H1 (cell line): ENCODE results near the gene DIO3. TPM values are rescaled to one million over a fixed set of nuclear protein-coding genes. Genes with fewer than 3 reads are reported as not detected.

Experiments used
- CTCF ChIA-PET: fragments of 300-600 bp; sonication (Branson Sonifier 250); formaldehyde crosslinking; loops from one replicate; lab custom pipeline; 2021; ENCODE audit not compliant: partially characterized antibody; lab: Charles Lee
- POLR2A ChIA-PET: fragments of 300-600 bp; sonication (Branson Sonifier 250); formaldehyde crosslinking; loops from one replicate; lab custom pipeline; 2021; ENCODE audit warnings: inconsistent platforms; ENCODE audit not compliant: partially characterized antibody; lab: Charles Lee
- DNase-seq, 2 experiments: peaks; one replicate each; pipeline versions ENCODE4 v3.0.0 to v3.0.0-alpha.2; 2010 to 2022; ENCODE audit warnings: low spot score in 2 of 2, low read depth in 1 of 2, mixed read lengths in 1 of 2
- FAIRE-seq: peaks from 2 replicates; lab custom pipeline; 2011; peaks lifted over from hg19 to GRCh38; lab: Jason Lieb, UNC
- H2AFZ ChIP-seq: 2 replicates; pipeline ENCODE4 v1.8.1; 2012; ENCODE audit warnings: low read length, inconsistent platforms
- H2AK5ac ChIP-seq: 2 replicates; pipeline ENCODE4 v1.6.1; 2013; ENCODE audit warnings: low read depth, low read length
- H2BK120ac ChIP-seq: replicated peaks from 2 replicates; pipeline ENCODE3; 2013; ENCODE audit warnings: low read depth, low read length, inconsistent platforms
- H2BK12ac ChIP-seq: 2 replicates; pipeline ENCODE4 v1.6.1; 2013; ENCODE audit warnings: low read depth, low read length
- H2BK15ac ChIP-seq: 2 replicates; pipeline ENCODE4 v1.6.1; 2013; ENCODE audit warnings: low read length
- H2BK20ac ChIP-seq: 2 replicates; pipeline ENCODE4 v1.6.1; 2013; ENCODE audit warnings: low read length
- H2BK5ac ChIP-seq: 2 replicates; pipeline ENCODE4 v1.6.1; 2013; ENCODE audit warnings: low read depth, low read length
- H3K14ac ChIP-seq: 2 replicates; pipeline ENCODE4 v1.6.1; 2013; ENCODE audit warnings: inconsistent platforms; ENCODE audit not compliant: insufficient read length
- H3K18ac ChIP-seq: 2 replicates; pipeline ENCODE4 v1.6.1; 2013; ENCODE audit warnings: low read length; ENCODE audit errors: extremely low read depth
- H3K23ac ChIP-seq: 2 replicates; pipeline ENCODE4 v1.6.1; 2013; ENCODE audit warnings: inconsistent platforms; ENCODE audit not compliant: insufficient read length
- H3K23me2 ChIP-seq: 2 replicates; pipeline ENCODE4 v1.6.1; 2013; ENCODE audit warnings: low read depth, low read length
- H3K27ac ChIP-seq: 2 replicates; pipeline ENCODE4 v1.6.1; 2011; ENCODE audit warnings: low read depth, low read length, inconsistent platforms
- H3K27me3 ChIP-seq, 4 experiments: replicated peaks in 1 of 4; 1 replicate in 1 of 4; 2 replicates in 3 of 4; pipeline versions ENCODE4 v1.6.1 to v1.8.1; 2011 to 2013; ENCODE audit warnings: low read length in 3 of 4, mild to moderate bottlenecking in 3 of 4, inconsistent platforms in 2 of 4, mixed read lengths in 2 of 4, moderate library complexity in 1 of 4; ENCODE audit not compliant: control insufficient read depth in 3 of 4, insufficient read depth in 3 of 4; ENCODE audit errors: extremely low read depth in 1 of 4
- H3K36me3 ChIP-seq, 4 experiments: 2 replicates each; pipeline versions ENCODE4 v1.6.1 to v1.8.1; 2011 to 2013; ENCODE audit warnings: mild to moderate bottlenecking in 4 of 4, low read length in 3 of 4, moderate library complexity in 2 of 4, control low read depth in 1 of 4, inconsistent platforms in 1 of 4; ENCODE audit not compliant: insufficient read depth in 4 of 4, control insufficient read depth in 2 of 4
- H3K4ac ChIP-seq: replicated peaks from 2 replicates; pipeline ENCODE3; 2013; ENCODE audit warnings: low read length, low read depth, mixed read lengths, inconsistent platforms; ENCODE audit not compliant: insufficient read length
- H3K4me1 ChIP-seq, 4 experiments: replicated peaks in 1 of 4; 1 replicate in 1 of 4; 2 replicates in 3 of 4; pipeline versions ENCODE4 v1.6.1 to v1.8.1; 2011 to 2013; ENCODE audit warnings: low read length in 3 of 4, inconsistent platforms in 2 of 4, mixed read lengths in 1 of 4; ENCODE audit not compliant: insufficient read depth in 4 of 4, control insufficient read depth in 3 of 4
- H3K4me2 ChIP-seq, 2 experiments: 2 replicates each; pipeline versions ENCODE4 v1.6.1 to v1.8.1; 2011 to 2013; ENCODE audit warnings: low read depth in 2 of 2, low read length in 2 of 2, control low read depth in 1 of 2, inconsistent platforms in 1 of 2, mild to moderate bottlenecking in 1 of 2; ENCODE audit not compliant: insufficient read depth in 1 of 2
- H3K4me3 ChIP-seq, 4 experiments: fragments of 200-600, 300-600 bp in 1 of 4; sonication (generic), shearing (Covaris generic), sonication (Bioruptor Twin) in 1 of 4; 2 replicates each; pipeline versions ENCODE4 v1.5.1 to v1.8.1; 2011 to 2016; ENCODE audit warnings: low read length in 4 of 4, low read depth in 3 of 4, control low read depth in 2 of 4, inconsistent platforms in 2 of 4, mild to moderate bottlenecking in 2 of 4, mixed read lengths in 1 of 4, moderate library complexity in 1 of 4; ENCODE audit not compliant: insufficient read depth in 2 of 4; ENCODE audit errors: extremely low read depth in 1 of 4
- H3K56ac ChIP-seq: replicated peaks from 2 replicates; pipeline ENCODE3; 2013; ENCODE audit warnings: low read depth, mild to moderate bottlenecking, mixed read lengths, low read length, inconsistent platforms; ENCODE audit not compliant: insufficient read length
- H3K79me1 ChIP-seq: 2 replicates; pipeline ENCODE4 v1.6.1; 2013; ENCODE audit warnings: low read depth, low read length, control low read depth
- H3K79me2 ChIP-seq, 2 experiments: 2 replicates each; pipeline versions ENCODE4 v1.6.1 to v1.8.1; 2012 to 2013; ENCODE audit warnings: low read length in 2 of 2, mild to moderate bottlenecking in 2 of 2, inconsistent platforms in 1 of 2; ENCODE audit not compliant: insufficient read depth in 2 of 2, control insufficient read depth in 1 of 2
- H3K9ac ChIP-seq, 4 experiments: replicated peaks in 1 of 4; 1 replicate in 1 of 4; 2 replicates in 3 of 4; pipeline versions ENCODE4 v1.6.1 to v1.8.1; 2011 to 2013; ENCODE audit warnings: low read depth in 3 of 4, low read length in 3 of 4, control low read depth in 2 of 4, mild to moderate bottlenecking in 2 of 4, moderate library complexity in 2 of 4, inconsistent platforms in 1 of 4; ENCODE audit errors: extremely low read depth in 1 of 4
- H3K9me3 ChIP-seq, 2 experiments: 2 replicates each; pipeline versions ENCODE4 v1.6.1 to v1.8.1; 2012 to 2013; ENCODE audit warnings: mild to moderate bottlenecking in 2 of 2, moderate library complexity in 2 of 2, control low read depth in 1 of 2, inconsistent platforms in 1 of 2, low read depth in 1 of 2, low read length in 1 of 2, mixed read lengths in 1 of 2; ENCODE audit not compliant: insufficient read depth in 2 of 2
- H4K20me1 ChIP-seq, 2 experiments: replicated peaks in 1 of 2; 2 replicates each; pipeline versions ENCODE3 to v1.8.1; 2011 to 2013; ENCODE audit warnings: inconsistent platforms in 2 of 2, low read length in 2 of 2, mild to moderate bottlenecking in 1 of 2; ENCODE audit not compliant: insufficient read depth in 2 of 2, control insufficient read depth in 1 of 2
- H4K5ac ChIP-seq: 2 replicates; pipeline ENCODE4 v1.6.1; 2013; ENCODE audit warnings: low read length, low read depth, mixed read lengths, inconsistent platforms; ENCODE audit not compliant: insufficient read length
- H4K8ac ChIP-seq: 2 replicates; pipeline ENCODE4 v1.8.0; 2013; ENCODE audit warnings: mild to moderate bottlenecking, moderate library complexity, low read length, inconsistent platforms; ENCODE audit not compliant: insufficient read depth; ENCODE audit errors: extremely low read depth
- H4K91ac ChIP-seq: replicated peaks from 2 replicates; pipeline ENCODE3; 2013; ENCODE audit warnings: low read length, mixed read lengths, inconsistent platforms; ENCODE audit not compliant: insufficient read length
- ASH2L ChIP-seq: fragments of 200-600, 300-600 bp; sonication (generic); IDR thresholded peaks from one replicate; pipeline ENCODE4 v1.7.1; 2017; ENCODE audit warnings: low read length
- BACH1 ChIP-seq: IDR thresholded peaks from 2 replicates; pipeline ENCODE4 v1.6.1; 2012; ENCODE audit warnings: low read length, improper control_type of control experiment
- CBX8 ChIP-seq: fragments of 300-800, 300-1000 bp; sonication (generic); IDR thresholded peaks from 2 replicates; pipeline ENCODE4 v1.7.1; 2016; ENCODE audit warnings: low read depth, low read length, borderline replicate concordance
- CREB1 ChIP-seq: IDR thresholded peaks from 2 replicates; pipeline ENCODE4 v1.6.1; 2012; ENCODE audit warnings: inconsistent platforms
- EZH2 ChIP-seq: fragments of 200-600 bp; sonication (generic); IDR thresholded peaks from 2 replicates; pipeline ENCODE4 v1.7.1; 2012; ENCODE audit warnings: low read depth, mild to moderate bottlenecking, moderate library complexity, low read length, inconsistent platforms; ENCODE audit not compliant: severe bottlenecking
- GABPA ChIP-seq: IDR thresholded peaks from 2 replicates; pipeline ENCODE4 v1.6.1; 2011; ENCODE audit warnings: mild to moderate bottlenecking, low read length, moderate library complexity, borderline replicate concordance; ENCODE audit not compliant: insufficient read depth
- MAFK ChIP-seq: IDR thresholded peaks from 2 replicates; pipeline ENCODE4 v1.6.1; 2012; ENCODE audit warnings: low read depth, mild to moderate bottlenecking, improper control_type of control experiment, low read length
- PHF8 ChIP-seq: fragments of 200-600 bp; sonication (generic); conservative IDR thresholded peaks from 2 replicates; pipeline ENCODE4 v1.7.1; 2012; ENCODE audit warnings: low read depth, mild to moderate bottlenecking, inconsistent platforms, low read length, moderate library complexity
- RNF2 ChIP-seq: fragments of 200-900, 300-1000 bp; sonication (generic); IDR thresholded peaks from 2 replicates; pipeline ENCODE4 v1.7.1; 2016; ENCODE audit warnings: borderline replicate concordance, low read depth, mild to moderate bottlenecking, antibody characterized with exemption, low read length; ENCODE audit not compliant: poor library complexity, severe bottlenecking; ENCODE audit errors: missing control alignments
- SP1 ChIP-seq: IDR thresholded peaks from 2 replicates; pipeline ENCODE4 v1.6.1; 2011; ENCODE audit warnings: low read depth, low read length
- TBP ChIP-seq: IDR thresholded peaks from 2 replicates; pipeline ENCODE4 v1.6.1; 2011; ENCODE audit warnings: low read depth, low read length, improper control_type of control experiment
- ZNF274 ChIP-seq: IDR thresholded peaks from 2 replicates; pipeline ENCODE4 v1.7.0; 2012; ENCODE audit warnings: low read length, borderline replicate concordance; ENCODE audit errors: extremely low read depth
- WGBS, 2 experiments: shearing (Covaris generic) in 1 of 2; methylation state at CpG; one replicate each; pipeline versions ENCODE4 v1.1.6 to v1.1.7; 2013 to 2015; ENCODE audit warnings: low lambda C conversion rate in 2 of 2, mixed read lengths in 2 of 2, inconsistent platforms in 1 of 2, low coverage in 1 of 2, missing lambda C conversion rate in 1 of 2; ENCODE audit not compliant: insufficient replicate concordance in 2 of 2, insufficient coverage in 1 of 2, insufficient read length in 1 of 2; ENCODE audit errors: extremely low coverage in 1 of 2, missing lambda C conversion rate in 1 of 2; 5-methylcytosine and 5-hydroxymethylcytosine counted together
- polyA plus RNA-seq, 7 experiments: library from polyadenylated mRNA; depleted of rRNA in 3 of 7; stranded (reverse) in 5 of 7; unstranded in 2 of 7; fragments of >200 nt in 5 of 7; fragments of 200-250 nt in 2 of 7; gene quantifications; 1 replicate in 5 of 7; 2 replicates in 1 of 7; 4 replicates in 1 of 7; pipeline versions ENCODE4 v1.2.1 to v1.2.3, GENCODE V29; 2011 to 2013; ENCODE audit warnings: missing spikeins in 2 of 7, mixed read lengths in 2 of 7
- total RNA-seq: library from RNA; stranded (reverse); fragmentation: NEBNext Ultra II Directional; extraction: Animal tissue kit (Norgen Biotek cat#: 25700); gene quantifications from 2 replicates; pipeline ENCODE4 v1.2.1, GENCODE V29; 2021
- TF ChIP-seq, protein P1 (sequence below): IDR thresholded peaks from 2 replicates; pipeline ENCODE4 v1.6.1; 2012; ENCODE audit warnings: low read length, inconsistent platforms

DIO3 gene
- total and polyA plus RNA-seq, 2 of the 8 experiments (the other 6 are each of a cell fraction or from before 2014, with no cell fraction given): 0.17 to 0.19 TPM

DNA sequence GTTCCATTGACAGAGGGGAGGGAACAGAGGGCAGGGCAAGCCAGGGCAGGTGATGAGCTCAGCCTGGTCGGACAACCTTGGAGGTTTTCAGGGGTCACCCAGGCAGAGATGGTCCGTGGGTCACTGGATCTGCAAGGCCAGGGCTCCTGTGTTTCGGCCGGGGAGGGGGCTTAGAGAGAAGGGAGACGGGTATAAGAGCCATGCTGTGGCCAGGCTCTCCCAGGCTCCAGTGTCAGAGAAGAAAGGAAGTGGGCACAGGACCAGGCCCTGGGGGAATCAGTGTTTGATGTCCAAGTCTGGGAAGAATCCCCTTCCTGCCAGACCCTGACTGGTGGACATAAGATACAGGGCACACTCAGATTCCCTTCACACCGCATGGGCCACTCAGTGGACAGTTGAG, 36.9 kb downstream of the DIO3 start:
- Histone ChIP-seq H3K23ac (no peak overlapping the region), H4K91ac (no peak overlapping the region), H3K14ac (no peak overlapping the region), H3K79me1 (no peaks in the 10 kb centered on the region), H3K23me2 (no peaks in the 10 kb centered on the region; the same call in 1 of the 2 replicates), H3K27me3 (no peaks in the 10 kb centered on the region), H2BK15ac (no peak overlapping the region), H3K4me1 (no peaks in the 10 kb centered on the region), H2BK120ac (no peak overlapping the region), H3K36me3 (no peaks in the 10 kb centered on the region), H2AK5ac (no peak overlapping the region), H3K9me3 (no peaks in the 10 kb centered on the region), H3K18ac (no peak overlapping the region), H3K4me2 (no peak overlapping the region), H2BK20ac (no peak overlapping the region), H2BK12ac (no peak overlapping the region), H4K5ac (no peak overlapping the region), H4K8ac (no peak overlapping the region), H3K4me3 (no peak overlapping the region), H3K4ac (no peak overlapping the region), H3K9ac (no peak overlapping the region), H2AFZ (no peak overlapping the region), H3K27ac (no peak overlapping the region), H3K79me2 (no peaks in the 10 kb centered on the region), H2BK5ac (no peak overlapping the region), H4K20me1 (no peaks in the 10 kb centered on the region), H3K56ac (no peak overlapping the region)
- ChIA-PET CTCF (interaction anchor here (3.2 kb wide), 1 partner anchor 10 kb away, joined by 14 read pairs; no protein-coding TSS in a partner anchor), POLR2A (no interaction called here)
- 90% methylated on average over 6 of the region's 6 CpGs; no CpG with 5 or more reads in 1 of the 2 experiments for WGBS, 2 experiments
- FAIRE-seq (no peak), DNase-seq (no peak)
- TF ChIP-seq EZH2 (no peak), ASH2L (no peak), BACH1 (no peak), SP1 (no peak), TBP (no peak), ZNF274 (no peak), CREB1 (no peak), MAFK (no peak), RNF2 (no peak), PHF8 (no peak), CBX8 (no peak), GABPA (no peak)
- TF ChIP-seq, protein P1, sequence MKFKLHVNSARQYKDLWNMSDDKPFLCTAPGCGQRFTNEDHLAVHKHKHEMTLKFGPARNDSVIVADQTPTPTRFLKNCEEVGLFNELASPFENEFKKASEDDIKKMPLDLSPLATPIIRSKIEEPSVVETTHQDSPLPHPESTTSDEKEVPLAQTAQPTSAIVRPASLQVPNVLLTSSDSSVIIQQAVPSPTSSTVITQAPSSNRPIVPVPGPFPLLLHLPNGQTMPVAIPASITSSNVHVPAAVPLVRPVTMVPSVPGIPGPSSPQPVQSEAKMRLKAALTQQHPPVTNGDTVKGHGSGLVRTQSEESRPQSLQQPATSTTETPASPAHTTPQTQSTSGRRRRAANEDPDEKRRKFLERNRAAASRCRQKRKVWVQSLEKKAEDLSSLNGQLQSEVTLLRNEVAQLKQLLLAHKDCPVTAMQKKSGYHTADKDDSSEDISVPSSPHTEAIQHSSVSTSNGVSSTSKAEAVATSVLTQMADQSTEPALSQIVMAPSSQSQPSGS: no peak
